Activated B cell treated with CpG ODN at 0.5 μM for 24 hours (primary cell): Measurements from ENCODE around the gene C1orf116. TPM values are rescaled to one million over a fixed set of nuclear protein-coding genes. Genes with fewer than 3 reads are reported as not detected.

Source experiments
- ATAC-seq: fragments of 200-7000 bp; cut with Tn5 transposase; one replicate; pipeline ENCODE4 v1.10.0; 2021; ENCODE audit warnings: low read depth, mild to moderate bottlenecking, moderate library complexity
- CTCF ChIA-PET: fragments of 350-600 bp; sonication (Branson Sonifier 250); formaldehyde crosslinking; loops from one replicate; lab custom pipeline; 2021; ENCODE audit warnings: antibody characterized with exemption; lab: Charles Lee
- POLR2A ChIA-PET: fragments of 350-600 bp; sonication (Branson Sonifier 250); formaldehyde crosslinking; loops from one replicate; lab custom pipeline; 2021; ENCODE audit warnings: antibody characterized with exemption; lab: Charles Lee
- DNase-seq: peaks from one replicate; pipeline ENCODE4 v3.0.0; 2022
- H3K27ac Mint-ChIP-seq: one replicate; pipeline ENCODE4 v1.8.0; 2020; ENCODE audit warnings: mixed read lengths
- H3K27me3 Mint-ChIP-seq: one replicate; pipeline ENCODE4 v1.8.0; 2021; ENCODE audit warnings: mixed read lengths
- H3K36me3 Mint-ChIP-seq: one replicate; pipeline ENCODE4 v1.8.0; 2021; ENCODE audit warnings: low read depth, mixed read lengths
- H3K4me1 Mint-ChIP-seq: one replicate; pipeline ENCODE4 v1.8.0; 2021; ENCODE audit warnings: mixed read lengths
- H3K4me3 Mint-ChIP-seq: one replicate; pipeline ENCODE4 v1.8.0; 2020; ENCODE audit warnings: mild to moderate bottlenecking, mixed read lengths
- H3K9me3 Mint-ChIP-seq: one replicate; pipeline ENCODE4 v1.8.0; 2020; ENCODE audit warnings: mixed read lengths
- intact Hi-C: fragments of 100-400 bp; cut with micrococcal nuclease; formaldehyde crosslinking; loops from one replicate; pipeline ENCODE4 v1.15.1; 2024
- total RNA-seq: library from RNA; stranded (reverse); gene quantifications from 2 replicates; pipeline ENCODE4 v1.2.3, GENCODE V29; 2022
- TF ChIP-seq, protein P1 (sequence below): fragments of 200-600 bp; IDR thresholded peaks from one replicate; pipeline ENCODE4 v1.8.0; 2022; ENCODE audit warnings: antibody characterized with exemption, mild to moderate bottlenecking

Gene C1orf116
- total RNA-seq, 1 donor from 2014 or later, result 0.09 TPM

DNA sequence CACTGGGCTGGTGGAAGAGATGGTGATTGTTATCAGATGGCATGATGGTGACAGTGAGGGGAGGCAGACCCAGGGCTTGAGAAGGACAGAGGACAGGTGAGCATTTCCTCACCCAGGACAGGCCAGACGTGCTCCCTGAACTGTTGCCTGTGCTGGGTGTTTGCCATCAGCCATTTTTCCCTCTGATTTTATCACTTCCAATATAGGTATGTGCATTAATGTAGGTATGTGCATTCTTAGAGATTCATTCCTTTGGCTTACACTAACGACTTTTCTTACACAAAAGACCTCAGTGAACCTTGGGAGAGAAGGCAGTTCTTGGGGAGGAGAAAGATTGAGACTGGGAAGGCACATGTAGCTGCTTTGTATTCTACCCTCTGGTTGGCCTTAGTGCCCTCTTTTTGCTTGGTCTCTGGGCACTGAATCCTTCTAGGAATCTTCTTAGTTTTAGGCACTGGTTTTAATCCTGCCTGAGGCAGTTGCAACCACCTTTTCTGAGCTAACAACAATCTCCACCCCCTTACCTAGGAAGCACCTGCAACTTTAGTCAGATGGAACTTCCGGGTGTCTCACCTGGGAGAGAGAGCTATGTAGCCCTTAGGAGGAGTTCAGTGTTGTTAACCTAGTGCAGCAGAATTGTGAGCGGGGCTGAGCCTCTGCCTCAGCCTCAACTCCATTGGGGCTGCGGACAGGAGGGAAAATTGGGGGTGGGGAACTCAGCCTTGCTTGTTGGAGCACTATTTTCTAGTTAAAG is 30.9 kb downstream of the C1orf116 start:
- H3K4me1 Mint-ChIP-seq, result peaks cover 2% of the 10 kb centered on the region
- H3K27me3 Mint-ChIP-seq, result peaks cover 10% of the 10 kb centered on the region
- TF ChIP-seq, protein P1, sequence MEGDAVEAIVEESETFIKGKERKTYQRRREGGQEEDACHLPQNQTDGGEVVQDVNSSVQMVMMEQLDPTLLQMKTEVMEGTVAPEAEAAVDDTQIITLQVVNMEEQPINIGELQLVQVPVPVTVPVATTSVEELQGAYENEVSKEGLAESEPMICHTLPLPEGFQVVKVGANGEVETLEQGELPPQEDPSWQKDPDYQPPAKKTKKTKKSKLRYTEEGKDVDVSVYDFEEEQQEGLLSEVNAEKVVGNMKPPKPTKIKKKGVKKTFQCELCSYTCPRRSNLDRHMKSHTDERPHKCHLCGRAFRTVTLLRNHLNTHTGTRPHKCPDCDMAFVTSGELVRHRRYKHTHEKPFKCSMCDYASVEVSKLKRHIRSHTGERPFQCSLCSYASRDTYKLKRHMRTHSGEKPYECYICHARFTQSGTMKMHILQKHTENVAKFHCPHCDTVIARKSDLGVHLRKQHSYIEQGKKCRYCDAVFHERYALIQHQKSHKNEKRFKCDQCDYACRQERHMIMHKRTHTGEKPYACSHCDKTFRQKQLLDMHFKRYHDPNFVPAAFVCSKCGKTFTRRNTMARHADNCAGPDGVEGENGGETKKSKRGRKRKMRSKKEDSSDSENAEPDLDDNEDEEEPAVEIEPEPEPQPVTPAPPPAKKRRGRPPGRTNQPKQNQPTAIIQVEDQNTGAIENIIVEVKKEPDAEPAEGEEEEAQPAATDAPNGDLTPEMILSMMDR, result no peak
- intact Hi-C loops, result no loop called here
- H3K36me3 Mint-ChIP-seq, result no peaks in the 10 kb centered on the region
- ATAC-seq (no peak), DNase-seq (no peak)
- no peak overlapping the region for H3K27ac Mint-ChIP-seq
- no peaks in the 10 kb centered on the region for H3K9me3 Mint-ChIP-seq
- ChIA-PET CTCF (no interaction called here), POLR2A (interaction anchor here (0.6 kb wide), 1 partner anchor 484 kb away, joined by 6 read pairs; no protein-coding TSS in a partner anchor)
- no peak overlapping the region for H3K4me3 Mint-ChIP-seq

DNA sequence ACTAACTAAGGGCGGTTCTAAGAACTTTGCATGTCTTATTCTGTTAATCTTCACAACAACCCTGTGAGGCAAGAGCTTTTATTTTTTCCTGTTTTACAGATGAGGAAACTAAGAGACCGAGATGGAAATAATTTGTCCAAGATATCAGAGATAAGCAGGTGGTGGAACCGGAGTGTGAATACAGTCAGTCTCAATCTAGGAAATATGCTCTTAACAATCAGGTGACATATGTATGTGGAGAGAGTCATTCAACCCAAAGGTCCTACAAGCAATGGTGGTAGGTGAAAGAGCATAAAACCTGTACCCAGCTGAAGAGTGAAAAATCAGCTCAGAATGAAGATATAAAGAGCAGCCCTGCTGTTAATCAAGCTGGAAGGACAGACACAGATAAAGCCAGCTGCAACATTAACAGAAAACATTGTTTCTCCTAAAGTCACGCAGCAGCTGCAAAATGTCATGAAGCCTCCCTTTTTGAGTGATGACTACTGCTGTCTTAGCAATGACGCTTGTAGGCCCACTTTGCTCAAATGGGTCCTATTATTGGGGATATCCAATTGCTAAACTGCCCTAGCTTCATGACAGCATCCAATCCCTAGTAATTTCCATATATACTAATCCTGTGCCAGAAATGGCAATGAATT is 31.8 kb downstream of the C1orf116 start:
- intact Hi-C loops, result no loop called here
- ATAC-seq (no peak), DNase-seq (no peak)
- H3K4me3 Mint-ChIP-seq, result no peak overlapping the region
- H3K9me3 Mint-ChIP-seq, result no peaks in the 10 kb centered on the region
- no peak overlapping the region for H3K27ac Mint-ChIP-seq
- TF ChIP-seq, protein P1, result no peak
- ChIA-PET POLR2A (no interaction called here), CTCF (no interaction called here)
- H3K36me3 Mint-ChIP-seq, result no peaks in the 10 kb centered on the region
- peaks cover 2% of the 10 kb centered on the region for H3K4me1 Mint-ChIP-seq
- peaks cover 8% of the 10 kb centered on the region for H3K27me3 Mint-ChIP-seq

DNA sequence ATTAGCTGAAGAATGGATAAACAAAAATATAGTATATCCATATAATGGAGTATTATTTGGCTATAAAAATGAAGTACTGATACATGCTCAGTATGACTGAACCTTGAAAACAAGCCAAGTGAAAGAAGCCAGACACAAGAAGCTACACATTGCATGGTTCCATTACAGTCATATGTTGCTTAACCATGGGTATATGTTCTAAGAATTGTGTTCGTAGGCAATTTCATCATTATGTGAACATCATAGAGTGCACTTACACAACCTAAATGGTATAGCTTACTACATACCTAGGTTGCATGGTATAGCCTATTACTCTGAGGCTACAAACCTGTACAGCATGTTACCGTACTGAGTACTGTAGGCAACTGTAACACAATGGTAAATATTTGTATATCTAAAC is 33.7 kb downstream of the C1orf116 start:
- H3K9me3 Mint-ChIP-seq, result no peaks in the 10 kb centered on the region
- DNase-seq (no peak), ATAC-seq (no peak)
- peaks cover 6% of the 10 kb centered on the region for H3K27me3 Mint-ChIP-seq
- TF ChIP-seq, protein P1, result no peak
- H3K4me1 Mint-ChIP-seq, result no peaks in the 10 kb centered on the region
- intact Hi-C loops, result no loop called here
- no peak overlapping the region for H3K4me3 Mint-ChIP-seq
- CTCF ChIA-PET, result no interaction called here
- POLR2A ChIA-PET, result no interaction called here
- H3K27ac Mint-ChIP-seq, result no peak overlapping the region
- no peaks in the 10 kb centered on the region for H3K36me3 Mint-ChIP-seq

DNA sequence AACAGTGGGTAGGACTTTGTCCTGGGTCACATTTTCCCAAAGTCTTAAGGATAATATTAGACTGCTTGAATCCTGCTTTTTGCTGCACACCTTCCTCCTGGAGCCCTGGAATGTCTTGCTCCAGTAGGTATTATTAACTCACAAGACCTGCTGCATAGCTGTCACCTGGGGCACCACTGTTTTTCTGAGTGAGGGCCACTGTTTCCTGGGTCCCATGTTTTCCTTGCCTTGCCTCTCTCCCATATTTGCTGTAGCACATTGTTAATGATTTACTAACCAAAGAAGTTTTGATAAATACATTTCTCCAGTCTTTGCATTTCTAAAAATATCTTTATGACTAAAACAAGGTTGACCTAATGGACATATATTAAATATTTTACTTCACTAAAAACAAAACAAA is 39.8 kb downstream of the C1orf116 start:
- no peak overlapping the region for H3K4me3 Mint-ChIP-seq
- no peak for DNase-seq
- CTCF ChIA-PET, result no interaction called here
- peaks cover 13% of the 10 kb centered on the region for H3K27me3 Mint-ChIP-seq
- TF ChIP-seq, protein P1, result no peak
- no peaks in the 10 kb centered on the region for H3K9me3 Mint-ChIP-seq
- POLR2A ChIA-PET, result no interaction called here
- no peak overlapping the region for H3K27ac Mint-ChIP-seq
- H3K4me1 Mint-ChIP-seq, result no peaks in the 10 kb centered on the region
- no peaks in the 10 kb centered on the region for H3K36me3 Mint-ChIP-seq
- no peak for ATAC-seq
- intact Hi-C loops, result no loop called here

DNA sequence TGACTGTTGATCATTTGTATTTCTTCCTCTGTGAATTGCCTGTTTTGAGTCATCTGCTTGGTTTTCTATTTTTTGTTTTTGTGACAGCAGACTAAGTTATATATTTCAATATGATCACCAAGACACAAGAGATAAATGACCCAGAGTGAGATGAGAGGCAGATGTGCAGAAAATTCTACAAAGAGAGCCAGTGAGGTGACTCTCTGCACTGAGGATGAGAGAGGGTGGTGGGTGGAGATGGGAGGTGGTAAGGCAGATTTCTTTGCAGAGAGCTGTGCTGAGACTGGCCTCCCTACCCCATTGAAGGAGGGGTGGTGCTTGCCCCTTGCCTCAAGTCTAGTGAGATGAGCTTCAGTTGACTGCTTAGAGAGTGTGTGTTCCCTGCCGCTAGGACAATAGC is 44.7 kb downstream of the C1orf116 start:
- Mint-ChIP-seq H3K4me3 (no peak overlapping the region), H3K27me3 (peaks cover 6% of the 10 kb centered on the region), H3K36me3 (no peaks in the 10 kb centered on the region), H3K4me1 (no peaks in the 10 kb centered on the region), H3K9me3 (no peaks in the 10 kb centered on the region), H3K27ac (no peak overlapping the region)
- DNase-seq, result no peak
- POLR2A ChIA-PET, result no interaction called here
- ATAC-seq, result no peak
- TF ChIP-seq, protein P1, result no peak
- intact Hi-C loops, result no loop called here
- CTCF ChIA-PET, result interaction anchor here (0.6 to 1.4 kb wide), 2 partner anchors 232 to 357 kb away, joined by 3 to 4 read pairs; no protein-coding TSS in a partner anchor
